HepG2 (cell line): Measurements from ENCODE around the gene ARHGAP30. TPM values are rescaled to one million over a fixed set of nuclear protein-coding genes. Genes with fewer than 3 reads are reported as not detected.
A peak's percentile ranks its signal among the peaks of the same experiment; 100 is the strongest.

Experiments used
- ATAC-seq: fragments of 200-7000 bp; cut with Tn5 transposase; 3 replicates; pipeline ENCODE4 v1.9.1; 2020; ENCODE audit warnings: mild to moderate bottlenecking, moderate library complexity
- BruUV-seq: library from RNA; stranded (reverse); fragments of 400-500 nt; replicated peaks from 2 replicates; lab custom pipeline; 2021; lab: Mats Ljungman, UMichigan
- CTCF ChIA-PET: fragments of 300-600 bp; formaldehyde crosslinking; extraction: SDS; loops from one replicate; lab custom pipeline; 2021; ENCODE audit warnings: low total read pairs, inconsistent platforms, low intra/inter-chr PET ratio; lab: Yijun Ruan, JAX
- POLR2A ChIA-PET: fragments of 350-600 bp; sonication (Branson Sonifier 250); formaldehyde crosslinking; loops from one replicate; lab custom pipeline; 2020; ENCODE audit warnings: antibody characterized with exemption, inconsistent platforms; lab: Yijun Ruan, JAX
- DNase-seq: peaks from one replicate; pipeline ENCODE4 v3.0.0-alpha.2; 2015; ENCODE audit warnings: low spot score
- FAIRE-seq: peaks from 3 replicates; lab custom pipeline; 2011; peaks lifted over from hg19 to GRCh38; lab: Jason Lieb, UNC
- H2AFZ ChIP-seq: one replicate; pipeline ENCODE4 v1.6.1; 2011; ENCODE audit warnings: low read length, inconsistent platforms
- H3K27ac ChIP-seq: fragments of 300-600 bp; 3 replicates; pipeline ENCODE4 v1.8.0; 2011; ENCODE audit warnings: mixed run types, mild to moderate bottlenecking, mixed read lengths, low read length, inconsistent platforms; ENCODE audit not compliant: insufficient read depth; ENCODE audit errors: extremely low read length
- H3K27me3 ChIP-seq, 2 experiments: fragments of 200-600 bp in 1 of 2; 2 replicates in 1 of 2; 3 replicates in 1 of 2; pipeline versions ENCODE4 v1.6.0 to v1.8.0; 2011; ENCODE audit warnings: low read length in 2 of 2, mild to moderate bottlenecking in 2 of 2, moderate library complexity in 2 of 2, inconsistent platforms in 1 of 2; ENCODE audit not compliant: insufficient read depth in 2 of 2, control insufficient read depth in 1 of 2
- H3K36me3 ChIP-seq, 2 experiments: fragments of 200-600 bp in 1 of 2; replicated peaks in 1 of 2; 2 replicates in 1 of 2; 3 replicates in 1 of 2; pipeline versions ENCODE4 v1.5.1 to v1.8.0; 2011; ENCODE audit warnings: low read length in 2 of 2, inconsistent platforms in 1 of 2; ENCODE audit not compliant: insufficient read depth in 2 of 2, control insufficient read depth in 1 of 2
- H3K4me1 ChIP-seq: 2 replicates; pipeline ENCODE4 v1.5.1; 2012; ENCODE audit warnings: low read length, inconsistent platforms; ENCODE audit not compliant: insufficient read depth
- H3K4me2 ChIP-seq: 2 replicates; pipeline ENCODE4 v1.6.0; 2011; ENCODE audit warnings: low read depth, low read length, inconsistent platforms
- H3K4me3 ChIP-seq, 3 experiments: fragments of 200-600 bp in 1 of 3; sonication (generic), shearing (Covaris generic) in 1 of 3; replicated peaks in 1 of 3; 2 replicates each; pipeline ENCODE4 v1.5.1; 2011 to 2016; ENCODE audit warnings: low read length in 3 of 3, inconsistent platforms in 2 of 3, low read depth in 2 of 3, mild to moderate bottlenecking in 2 of 3, control low read depth in 1 of 3, mixed read lengths in 1 of 3; ENCODE audit not compliant: insufficient read depth in 1 of 3
- H3K79me2 ChIP-seq: one replicate; pipeline ENCODE4 v1.6.1; 2011; ENCODE audit warnings: low read length, inconsistent platforms; ENCODE audit not compliant: insufficient read depth
- H3K9ac ChIP-seq: 2 replicates; pipeline ENCODE4 v1.6.0; 2011; ENCODE audit warnings: mild to moderate bottlenecking, low read depth, low read length, inconsistent platforms; ENCODE audit not compliant: insufficient read depth
- H3K9me3 ChIP-seq: 2 replicates; pipeline ENCODE4 v1.5.1; 2012; ENCODE audit warnings: mild to moderate bottlenecking, low read length
- H4K20me1 ChIP-seq: 2 replicates; pipeline ENCODE4 v1.6.0; 2011; ENCODE audit warnings: inconsistent platforms, mild to moderate bottlenecking, low read length, moderate library complexity; ENCODE audit not compliant: insufficient read depth
- CREB3 ChIP-seq: sonication (generic); formaldehyde crosslinking; IDR thresholded peaks from 2 replicates; pipeline ENCODE4 v1.5.0; 2020; ENCODE audit warnings: missing genetic modification reagents
- ETV6 ChIP-seq: sonication (generic); formaldehyde crosslinking; conservative IDR thresholded peaks from 2 replicates; pipeline ENCODE4 v1.4.0; 2020; ENCODE audit warnings: missing genetic modification reagents
- FOXP4 ChIP-seq: sonication (generic); formaldehyde crosslinking; IDR thresholded peaks from 2 replicates; pipeline ENCODE4 v1.4.0; 2020; ENCODE audit warnings: missing genetic modification reagents
- KDM5A ChIP-seq: fragments of 200-600 bp; sonication (generic); IDR thresholded peaks from 2 replicates; pipeline ENCODE4 v1.7.0; 2018; ENCODE audit warnings: antibody characterized with exemption, mild to moderate bottlenecking, low read length, borderline replicate concordance
- MBNL3 ChIP-seq: fragments of 250-450 bp; sonication (Bioruptor Pico); conservative IDR thresholded peaks from 2 replicates; pipeline ENCODE4 v1.8.0; 2022; ENCODE audit warnings: mild to moderate bottlenecking, inconsistent platforms
- MED1 ChIP-seq: sonication (generic); formaldehyde crosslinking; IDR thresholded peaks from 2 replicates; pipeline ENCODE4 v1.4.0; 2020; ENCODE audit warnings: missing genetic modification reagents
- PCBP1 ChIP-seq: fragments of 200-400 bp; formaldehyde crosslinking; IDR thresholded peaks from 2 replicates; pipeline ENCODE4 v1.6.1; 2017; ENCODE audit warnings: mild to moderate bottlenecking, low read depth, low read length, borderline replicate concordance
- PHF8 ChIP-seq: sonication (generic); formaldehyde crosslinking; IDR thresholded peaks from 2 replicates; pipeline ENCODE4 v1.5.0; 2020; ENCODE audit warnings: missing genetic modification reagents
- RAD21 ChIP-seq: fragments of 450-650 bp; formaldehyde crosslinking; IDR thresholded peaks from 2 replicates; pipeline ENCODE4 v1.5.0; 2020; ENCODE audit warnings: mild to moderate bottlenecking
- SNAI1 ChIP-seq: sonication (generic); formaldehyde crosslinking; IDR thresholded peaks from 2 replicates; pipeline ENCODE4 v1.5.0; 2020; ENCODE audit warnings: mild to moderate bottlenecking, missing genetic modification reagents, borderline replicate concordance
- ZKSCAN1 ChIP-seq: fragments of 150-350 bp; IDR thresholded peaks from 2 replicates; pipeline ENCODE4 v1.6.1; 2014; ENCODE audit warnings: low read length
- ZNF281 ChIP-seq: sonication (generic); formaldehyde crosslinking; IDR thresholded peaks from 2 replicates; pipeline ENCODE4 v1.4.0; 2020; ENCODE audit warnings: missing genetic modification reagents, borderline replicate concordance
- ZNF816 ChIP-seq: sonication (generic); formaldehyde crosslinking; IDR thresholded peaks from 2 replicates; pipeline ENCODE4 v1.8.0; 2022; ENCODE audit warnings: missing genetic modification reagents, mild to moderate bottlenecking, borderline replicate concordance
- ZSCAN21 ChIP-seq: sonication (generic); formaldehyde crosslinking; IDR thresholded peaks from 2 replicates; pipeline ENCODE4 v1.8.0; 2022; ENCODE audit warnings: mild to moderate bottlenecking, missing genetic modification reagents, moderate library complexity, borderline replicate concordance
- WGBS: methylation state at CpG from one replicate; pipeline ENCODE4 v1.1.6; 2017; ENCODE audit warnings: low lambda C conversion rate; 5-methylcytosine and 5-hydroxymethylcytosine counted together
- in situ Hi-C: cut with HindIII; loops from 2 replicates; pipeline ENCODE4 v1.10.0; 2017; ENCODE audit warnings: low pct_unique_long_range_greater_than_20kb; ENCODE audit not compliant: extremely low pct_ligation_motif_present
- intact Hi-C: fragments of 100-400 bp; cut with micrococcal nuclease; formaldehyde crosslinking; loops from one replicate; pipeline ENCODE4 v1.10.0; 2022; ENCODE audit not compliant: unreplicated experiment
- polyA plus RNA-seq, 8 experiments: library from polyadenylated mRNA; depleted of rRNA in 3 of 8; stranded (reverse) in 7 of 8; unstranded in 1 of 8; fragments of >200 nt; fragmentation: Illumina TruSeq in 4 of 8; extraction: Trizol in 4 of 8; gene quantifications; 2 replicates each; pipeline versions ENCODE4 v1.2.1 to v1.2.3, GENCODE V29; 2011 to 2016; ENCODE audit warnings: low read depth in 4 of 8, missing spikeins in 1 of 8, mixed read lengths in 1 of 8; ENCODE audit not compliant: insufficient read depth in 1 of 8
- total RNA-seq, 5 experiments: library from RNA; depleted of rRNA; stranded (reverse); fragments of >200 nt; fragmentation: Illumina TruSeq; extraction: Trizol; gene quantifications; 2 replicates each; pipeline ENCODE4 v1.2.3, GENCODE V29; 2016; ENCODE audit warnings: low read depth in 1 of 5
- TF ChIP-seq, protein P1 (sequence below): sonication (generic); formaldehyde crosslinking; conservative IDR thresholded peaks from 2 replicates; pipeline ENCODE4 v1.8.0; 2022; ENCODE audit warnings: missing genetic modification reagents

Gene ARHGAP30
- total and polyA plus RNA-seq, 2 of the 13 experiments (the other 11 are each of a cell fraction or from before 2014, with no cell fraction given), result 0.13 to 0.20 TPM

GRCh38 chr1:161020509-161021164 is 49.1 kb downstream of the ARHGAP30 start, which contains the start of gene F11R:
Gene F11R, minus strand, starts transcription at chr1:161021152. Its CDS starts 79 bp downstream, at chr1:161021073.
- Histone ChIP-seq H3K9ac (peak within 1 kb of the TSS; percentile 76), H4K20me1 (0 out of 2 replicates have a peak, but pooled peaks cover 3% of the 10 kb centered on the region), H3K27ac (peak within 1 kb of the TSS; percentile 75), H3K4me2 (peak within 1 kb of the TSS; percentile 77), H3K4me3 (peak within 1 kb of the TSS; percentile 64 to 87 (median 84)), H2AFZ (peak within 1 kb of the TSS; percentile 66), H3K9me3 (no peaks in the 10 kb centered on the region), H3K27me3 (no peaks in the 10 kb centered on the region; a peak in 1 of 5 replicates), H3K36me3 (no peaks in the 10 kb centered on the region), H3K4me1 (peaks cover 52% of the 10 kb centered on the region), H3K79me2 (peaks cover 35% of the 10 kb centered on the region)
- FAIRE-seq (no peak), ATAC-seq (peak; percentile 80), DNase-seq (peak; percentile 62)
- TSS peak; percentile 80 for BruUV-seq
- CTCF ChIA-PET, result interaction anchor here (0.8 to 1.8 kb wide), 2 partner anchors 23 to 24 kb away, joined by 3 to 4 read pairs; no protein-coding TSS in a partner anchor
- intact Hi-C loops (loop anchor here (1.0 kb wide), 2 partner anchors 7 to 23 kb away; no protein-coding TSS in a partner anchor), in situ Hi-C loops (no loop called here)
- 2% methylated on average over 20 of the region's 36 CpGs for WGBS
- POLR2A ChIA-PET, result interaction anchor here (0.7 to 2.3 kb wide), 19 partner anchors 8 to 704 kb away, joined by 3 to 60 read pairs (median 5); partner anchors contain the start of genes DEDD, KLHDC9, NIT1 and PFDN2
- TF ChIP-seq ZNF816 (no peak), MED1 (CRISPR knock-in tag) (0 out of 2 replicates have a peak, but pooled peaks have one; percentile 17), CREB3 (CRISPR knock-in tag) (peak; percentile 22), SNAI1 (peak; percentile 70; the same call in 1 of the 2 replicates), PCBP1 (0 out of 2 replicates have a peak, but pooled peaks have one; percentile 64), RAD21 (CRISPR knock-in tag) (peak; percentile 32; the same call in 1 of the 2 replicates), KDM5A (no peak), ETV6 (CRISPR knock-in tag) (no peak), ZKSCAN1 (no peak), ZSCAN21 (CRISPR knock-in tag) (peak; percentile 63; the same call in 1 of the 2 replicates), FOXP4 (peak; percentile 13; the same call in 1 of the 2 replicates), ZNF281 (CRISPR knock-in tag) (peak; percentile 98), MBNL3 (no peak), PHF8 (CRISPR knock-in tag) (peak; percentile 65)
- TF ChIP-seq, protein P1, sequence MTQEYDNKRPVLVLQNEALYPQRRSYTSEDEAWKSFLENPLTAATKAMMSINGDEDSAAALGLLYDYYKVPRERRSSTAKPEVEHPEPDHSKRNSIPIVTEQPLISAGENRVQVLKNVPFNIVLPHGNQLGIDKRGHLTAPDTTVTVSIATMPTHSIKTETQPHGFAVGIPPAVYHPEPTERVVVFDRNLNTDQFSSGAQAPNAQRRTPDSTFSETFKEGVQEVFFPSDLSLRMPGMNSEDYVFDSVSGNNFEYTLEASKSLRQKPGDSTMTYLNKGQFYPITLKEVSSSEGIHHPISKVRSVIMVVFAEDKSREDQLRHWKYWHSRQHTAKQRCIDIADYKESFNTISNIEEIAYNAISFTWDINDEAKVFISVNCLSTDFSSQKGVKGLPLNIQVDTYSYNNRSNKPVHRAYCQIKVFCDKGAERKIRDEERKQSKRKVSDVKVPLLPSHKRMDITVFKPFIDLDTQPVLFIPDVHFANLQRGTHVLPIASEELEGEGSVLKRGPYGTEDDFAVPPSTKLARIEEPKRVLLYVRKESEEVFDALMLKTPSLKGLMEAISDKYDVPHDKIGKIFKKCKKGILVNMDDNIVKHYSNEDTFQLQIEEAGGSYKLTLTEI, result no peak
